B cell (primary cell): ENCODE data around the gene G6PD. TPM values are rescaled to one million over a fixed set of nuclear protein-coding genes. Genes with fewer than 3 reads are reported as not detected.

Experiments
- ATAC-seq: fragments of 200-7000 bp; cut with Tn5 transposase; one replicate; pipeline ENCODE4 v1.10.0; 2021; ENCODE audit warnings: low read depth, mild to moderate bottlenecking, moderate number of reproducible peaks, moderate library complexity
- CTCF ChIA-PET: fragments of 350-600 bp; sonication (Branson Sonifier 250); formaldehyde crosslinking; loops from one replicate; lab custom pipeline; 2021; ENCODE audit warnings: antibody characterized with exemption, inconsistent platforms; lab: Charles Lee
- POLR2A ChIA-PET: fragments of 350-600 bp; sonication (Branson Sonifier 250); formaldehyde crosslinking; loops from one replicate; lab custom pipeline; 2021; ENCODE audit warnings: antibody characterized with exemption; lab: Charles Lee
- DNase-seq: peaks from one replicate; pipeline ENCODE4 v3.0.0; 2013
- H2AFZ ChIP-seq: 2 replicates; pipeline ENCODE4 v1.6.1; 2012; ENCODE audit warnings: mild to moderate bottlenecking, low read depth, low read length; ENCODE audit not compliant: insufficient read depth, poor library complexity, severe bottlenecking
- H3K27ac ChIP-seq, 2 donors: 1 replicate in 1 of 2; 2 replicates in 1 of 2; pipeline ENCODE4 v1.5.1; 2012 to 2013; ENCODE audit warnings: low read length in 2 of 2, mild to moderate bottlenecking in 2 of 2, moderate library complexity in 1 of 2
- H3K27me3 ChIP-seq, 4 experiments: fragments of 200-600 bp in 1 of 4; sonication (generic) in 1 of 4; replicated peaks in 1 of 4; 1 replicate in 2 of 4; 2 replicates in 2 of 4; pipeline versions ENCODE4 v1.6.1 to v1.7.0; 2013 to 2016; ENCODE audit warnings: low read length in 3 of 4, mild to moderate bottlenecking in 2 of 4, mixed read lengths in 1 of 4, moderate library complexity in 1 of 4; ENCODE audit not compliant: insufficient read depth in 4 of 4, control insufficient read depth in 3 of 4; ENCODE audit errors: control extremely low read depth in 1 of 4
- H3K36me3 ChIP-seq, 2 experiments: replicated peaks in 1 of 2; 1 replicate in 1 of 2; 2 replicates in 1 of 2; pipeline versions ENCODE4 v1.6.1 to v1.7.1; 2013; ENCODE audit warnings: low read length in 1 of 2; ENCODE audit not compliant: insufficient read depth in 2 of 2, control insufficient read depth in 1 of 2; ENCODE audit errors: control extremely low read depth in 1 of 2, extremely low read depth in 1 of 2
- H3K4me1 ChIP-seq, 2 donors: fragments of 200-600 bp in 1 of 2; sonication (generic) in 1 of 2; 1 replicate in 1 of 2; 2 replicates in 1 of 2; pipeline versions ENCODE4 v1.5.1 to v1.6.1; 2013 to 2017; ENCODE audit warnings: low read length in 2 of 2; ENCODE audit not compliant: control insufficient read depth in 2 of 2, insufficient read depth in 2 of 2
- H3K4me2 ChIP-seq: replicated peaks from 2 replicates; pipeline ENCODE3; 2012; ENCODE audit warnings: mild to moderate bottlenecking, low read depth, low read length; ENCODE audit not compliant: poor library complexity, severe bottlenecking
- H3K4me3 ChIP-seq, 5 experiments: fragments of 200-600 bp in 1 of 5; sonication (generic) in 1 of 5; 1 replicate in 3 of 5; 2 replicates in 2 of 5; pipeline versions ENCODE4 v1.5.1 to v1.7.0; 2011 to 2016; ENCODE audit warnings: low read length in 4 of 5, mild to moderate bottlenecking in 4 of 5, low read depth in 2 of 5, control low read depth in 1 of 5, moderate library complexity in 1 of 5; ENCODE audit not compliant: insufficient read depth in 1 of 5; ENCODE audit errors: control extremely low read depth in 1 of 5, extremely low read depth in 1 of 5
- H3K79me2 ChIP-seq: fragments of 200-600 bp; sonication (generic); one replicate; pipeline ENCODE4 v1.6.0; 2016; ENCODE audit warnings: low read length; ENCODE audit not compliant: control insufficient read depth, insufficient read depth
- H3K9ac ChIP-seq: fragments of 200-600 bp; sonication (generic); 2 replicates; pipeline ENCODE4 v1.6.1; 2017; ENCODE audit warnings: mild to moderate bottlenecking, low read length, moderate library complexity
- H3K9me3 ChIP-seq, 3 donors: one replicate each; pipeline versions ENCODE4 v1.6.1 to v1.7.1; 2013; ENCODE audit warnings: low read length in 2 of 3; ENCODE audit not compliant: control insufficient read depth in 2 of 3, insufficient read depth in 1 of 3; ENCODE audit errors: control extremely low read depth in 1 of 3
- H4K20me1 ChIP-seq: 2 replicates; pipeline ENCODE4 v1.6.0; 2012; ENCODE audit warnings: mild to moderate bottlenecking, low read length; ENCODE audit not compliant: insufficient read depth, control insufficient read depth, poor library complexity, severe bottlenecking
- H3K27ac Mint-ChIP-seq: one replicate; pipeline ENCODE4 v1.8.0; 2021; ENCODE audit warnings: mixed read lengths
- H3K27me3 Mint-ChIP-seq: one replicate; pipeline ENCODE4 v1.8.0; 2021; ENCODE audit warnings: mixed read lengths
- H3K4me1 Mint-ChIP-seq: one replicate; pipeline ENCODE4 v1.8.0; 2021; ENCODE audit warnings: mixed read lengths
- H3K4me3 Mint-ChIP-seq: one replicate; pipeline ENCODE4 v1.8.0; 2021; ENCODE audit warnings: mixed read lengths
- H3K9me3 Mint-ChIP-seq: one replicate; pipeline ENCODE4 v1.8.0; 2022; ENCODE audit warnings: mixed read lengths; ENCODE audit not compliant: insufficient read depth
- EZH2 ChIP-seq: IDR thresholded peaks from 2 replicates; pipeline ENCODE4 v1.6.1; 2012; ENCODE audit warnings: borderline replicate concordance, low read depth, mild to moderate bottlenecking, moderate library complexity, low read length; ENCODE audit not compliant: insufficient read depth, poor library complexity, severe bottlenecking
- WGBS: methylation state at CpG from one replicate; pipeline ENCODE4 v1.1.5; 2013; ENCODE audit warnings: missing lambda C conversion rate; ENCODE audit not compliant: insufficient coverage; 5-methylcytosine and 5-hydroxymethylcytosine counted together
- intact Hi-C: fragments of 100-400 bp; cut with micrococcal nuclease; formaldehyde crosslinking; loops from one replicate; pipeline ENCODE4 v1.10.0; 2022
- polyA plus RNA-seq: library from polyadenylated mRNA; depleted of rRNA; stranded (reverse); fragments of >200 nt; gene quantifications from 2 replicates; pipeline ENCODE4 v1.2.3, GENCODE V29; 2012
- total RNA-seq, 2 donors: library from RNA; stranded (reverse); fragments of 120-200 nt in 1 of 2; gene quantifications; 1 replicate in 1 of 2; 2 replicates in 1 of 2; pipeline versions ENCODE4 v1.2.3 to v1.2.4, GENCODE V29; 2013 to 2022
- TF ChIP-seq, protein P1 (sequence below): fragments of 200-600 bp; IDR thresholded peaks from one replicate; pipeline ENCODE4 v1.8.0; 2022; ENCODE audit warnings: antibody characterized with exemption, mild to moderate bottlenecking

Gene G6PD
- total and polyA plus RNA-seq, 2 donors (not counting 1 experiment from before 2014, with no cell fraction given) = 61.2 to 64.4 TPM

DNA sequence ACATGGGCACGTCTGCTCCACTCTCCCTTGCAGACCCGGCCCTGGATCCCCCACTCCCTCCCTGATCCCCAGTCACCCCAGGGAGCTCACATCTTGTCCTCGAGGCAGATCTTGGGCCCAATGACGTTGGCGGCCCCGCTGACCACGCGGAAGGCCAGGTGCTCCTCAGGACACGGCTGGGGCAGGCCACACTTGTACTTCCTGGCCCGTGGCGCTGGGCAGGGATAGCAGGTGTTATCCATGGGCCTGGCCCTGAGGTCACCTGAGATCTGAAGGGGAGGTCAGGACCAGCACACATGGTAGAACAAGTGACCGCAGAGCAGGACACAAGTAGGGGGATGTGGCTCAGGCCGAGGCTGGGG lies 38.3 kb downstream of the G6PD start:
- ChIA-PET CTCF (no interaction called here), POLR2A (no interaction called here)
- Histone ChIP-seq H3K27me3 (no peaks in the 10 kb centered on the region), H3K27ac (no peak overlapping the region), H4K20me1 (no peaks in the 10 kb centered on the region), H3K4me2 (no peak overlapping the region), H2AFZ (no peak overlapping the region), H3K9ac (no peak overlapping the region), H3K36me3 (peaks cover 0 to 18% of the 10 kb centered on the region in 2 experiments), H3K9me3 (peaks cover 0 to 3% (median 0%) of the 10 kb centered on the region in 3 donors), H3K4me3 (no peak overlapping the region), H3K79me2 (no peaks in the 10 kb centered on the region), H3K4me1 (peaks cover 0 to 7% of the 10 kb centered on the region in 2 donors)
- intact Hi-C loops = no loop called here
- Mint-ChIP-seq H3K4me1 (peaks cover 3% of the 10 kb centered on the region), H3K27ac (no peak overlapping the region), H3K9me3 (no peaks in the 10 kb centered on the region), H3K27me3 (no peaks in the 10 kb centered on the region), H3K4me3 (no peak overlapping the region)
- ATAC-seq (no peak), DNase-seq (no peak)
- TF ChIP-seq, protein P1, sequence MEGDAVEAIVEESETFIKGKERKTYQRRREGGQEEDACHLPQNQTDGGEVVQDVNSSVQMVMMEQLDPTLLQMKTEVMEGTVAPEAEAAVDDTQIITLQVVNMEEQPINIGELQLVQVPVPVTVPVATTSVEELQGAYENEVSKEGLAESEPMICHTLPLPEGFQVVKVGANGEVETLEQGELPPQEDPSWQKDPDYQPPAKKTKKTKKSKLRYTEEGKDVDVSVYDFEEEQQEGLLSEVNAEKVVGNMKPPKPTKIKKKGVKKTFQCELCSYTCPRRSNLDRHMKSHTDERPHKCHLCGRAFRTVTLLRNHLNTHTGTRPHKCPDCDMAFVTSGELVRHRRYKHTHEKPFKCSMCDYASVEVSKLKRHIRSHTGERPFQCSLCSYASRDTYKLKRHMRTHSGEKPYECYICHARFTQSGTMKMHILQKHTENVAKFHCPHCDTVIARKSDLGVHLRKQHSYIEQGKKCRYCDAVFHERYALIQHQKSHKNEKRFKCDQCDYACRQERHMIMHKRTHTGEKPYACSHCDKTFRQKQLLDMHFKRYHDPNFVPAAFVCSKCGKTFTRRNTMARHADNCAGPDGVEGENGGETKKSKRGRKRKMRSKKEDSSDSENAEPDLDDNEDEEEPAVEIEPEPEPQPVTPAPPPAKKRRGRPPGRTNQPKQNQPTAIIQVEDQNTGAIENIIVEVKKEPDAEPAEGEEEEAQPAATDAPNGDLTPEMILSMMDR = no peak
- TF ChIP-seq EZH2 = no peak
- WGBS = 97% methylated on average over 6 of the region's 13 CpGs

DNA sequence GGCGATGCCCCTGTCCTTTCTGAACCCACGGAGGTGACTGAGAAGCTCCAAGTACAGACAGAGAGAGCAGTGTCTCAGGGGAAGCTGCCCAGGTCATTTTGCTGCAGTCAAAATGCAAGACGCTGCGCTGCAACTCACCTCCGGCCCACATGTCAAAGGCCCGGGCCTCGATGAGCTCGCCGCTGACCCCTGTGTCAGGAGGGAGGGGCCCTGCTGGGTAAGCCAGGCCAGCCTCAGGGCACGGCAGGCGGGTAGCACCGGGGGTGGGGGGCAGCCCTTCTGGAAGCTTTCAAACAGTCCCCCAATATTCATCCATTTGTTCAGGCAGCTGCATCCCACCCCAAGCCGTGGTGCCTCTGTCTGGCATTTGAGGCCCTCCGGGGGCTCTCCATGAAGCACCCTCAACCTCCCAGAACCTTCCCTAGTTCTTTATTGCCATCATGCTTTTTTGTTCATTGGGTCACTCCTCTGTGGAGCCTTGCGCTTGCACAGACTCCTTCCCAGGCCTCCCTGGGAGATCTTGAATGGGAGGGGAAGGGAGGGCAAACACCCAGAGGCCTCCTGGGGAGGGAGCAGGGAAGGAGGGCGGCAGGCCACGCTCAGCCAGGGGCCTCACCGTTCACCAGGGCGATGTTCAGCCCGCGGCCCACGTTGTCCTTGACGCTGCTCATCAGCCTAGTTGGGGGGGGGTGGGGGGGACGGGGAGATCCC lies 38.8 kb downstream of the G6PD start:
- no peak for DNase-seq
- no peak overlapping the region for H3K4me3 Mint-ChIP-seq
- no peak overlapping the region for H3K27ac Mint-ChIP-seq
- no peak for ATAC-seq
- H2AFZ ChIP-seq = no peak overlapping the region
- H3K36me3 ChIP-seq = peaks cover 0 to 18% of the 10 kb centered on the region in 2 experiments
- CTCF ChIA-PET = no interaction called here
- H3K9me3 ChIP-seq = peaks cover 0 to 3% (median 0%) of the 10 kb centered on the region in 3 donors
- H3K4me2 ChIP-seq = no peak overlapping the region
- no peaks in the 10 kb centered on the region for H3K79me2 ChIP-seq
- H3K27me3 ChIP-seq = no peaks in the 10 kb centered on the region
- no peaks in the 10 kb centered on the region for H3K27me3 Mint-ChIP-seq
- H3K9ac ChIP-seq = no peak overlapping the region
- POLR2A ChIA-PET = no interaction called here
- H3K4me1 ChIP-seq = peaks cover 0 to 7% of the 10 kb centered on the region in 2 donors
- peaks cover 3% of the 10 kb centered on the region for H3K4me1 Mint-ChIP-seq
- H3K9me3 Mint-ChIP-seq = no peaks in the 10 kb centered on the region
- intact Hi-C loops = no loop called here
- no peak overlapping the region for H3K27ac ChIP-seq
- no peak for TF ChIP-seq EZH2
- TF ChIP-seq, protein P1 = no peak
- WGBS = 97% methylated on average over 9 of the region's 24 CpGs
- no peaks in the 10 kb centered on the region for H4K20me1 ChIP-seq
- no peak overlapping the region for H3K4me3 ChIP-seq
